GM23338 (cell line): ENCODE results near the gene NSUN3. TPM values are rescaled to one million over a fixed set of nuclear protein-coding genes. Genes with fewer than 3 reads are reported as not detected.

Experiments
- EZH2 ChIP-seq: fragments of 200-600 bp; sonication (generic); IDR thresholded peaks from one replicate; pipeline ENCODE4 v1.8.0; 2017; ENCODE audit warnings: antibody characterized with exemption, mild to moderate bottlenecking, low read depth; ENCODE audit not compliant: unreplicated experiment
- STAT1 ChIP-seq: IDR thresholded peaks from one replicate; pipeline ENCODE4 v1.6.1; 2016; ENCODE audit warnings: antibody characterized with exemption; ENCODE audit not compliant: unreplicated experiment
- ZNF462 ChIP-seq: fragments of 250-450 bp; sonication (Bioruptor Pico); IDR thresholded peaks from 2 replicates; pipeline ENCODE4 v1.5.0; 2020; ENCODE audit warnings: mild to moderate bottlenecking, moderate library complexity
- polyA plus RNA-seq: library from polyadenylated mRNA; unstranded; fragments of >200 nt; fragmentation: Nextera tagmentation; extraction: Ambion mirVana; gene quantifications from 2 replicates; pipeline ENCODE4 v1.2.1, GENCODE V29; 2016
- total RNA-seq: library from RNA; depleted of rRNA; stranded (reverse); fragments of >200 nt; shearing (Covaris generic); gene quantifications from 2 replicates; pipeline ENCODE4 v1.2.3, GENCODE V29; 2014
- TF ChIP-seq, protein P1 (sequence below): IDR thresholded peaks from one replicate; pipeline ENCODE4 v1.6.1; 2018; ENCODE audit warnings: antibody characterized with exemption; ENCODE audit not compliant: unreplicated experiment

Gene NSUN3
- total and polyA plus RNA-seq, 2 experiments from 2014 or later = 5.4 to 10.6 TPM

- TF ChIP-seq ZNF462 (CRISPR knock-in tag) = no peak
- TF ChIP-seq EZH2 = no peak
- TF ChIP-seq, protein P1, sequence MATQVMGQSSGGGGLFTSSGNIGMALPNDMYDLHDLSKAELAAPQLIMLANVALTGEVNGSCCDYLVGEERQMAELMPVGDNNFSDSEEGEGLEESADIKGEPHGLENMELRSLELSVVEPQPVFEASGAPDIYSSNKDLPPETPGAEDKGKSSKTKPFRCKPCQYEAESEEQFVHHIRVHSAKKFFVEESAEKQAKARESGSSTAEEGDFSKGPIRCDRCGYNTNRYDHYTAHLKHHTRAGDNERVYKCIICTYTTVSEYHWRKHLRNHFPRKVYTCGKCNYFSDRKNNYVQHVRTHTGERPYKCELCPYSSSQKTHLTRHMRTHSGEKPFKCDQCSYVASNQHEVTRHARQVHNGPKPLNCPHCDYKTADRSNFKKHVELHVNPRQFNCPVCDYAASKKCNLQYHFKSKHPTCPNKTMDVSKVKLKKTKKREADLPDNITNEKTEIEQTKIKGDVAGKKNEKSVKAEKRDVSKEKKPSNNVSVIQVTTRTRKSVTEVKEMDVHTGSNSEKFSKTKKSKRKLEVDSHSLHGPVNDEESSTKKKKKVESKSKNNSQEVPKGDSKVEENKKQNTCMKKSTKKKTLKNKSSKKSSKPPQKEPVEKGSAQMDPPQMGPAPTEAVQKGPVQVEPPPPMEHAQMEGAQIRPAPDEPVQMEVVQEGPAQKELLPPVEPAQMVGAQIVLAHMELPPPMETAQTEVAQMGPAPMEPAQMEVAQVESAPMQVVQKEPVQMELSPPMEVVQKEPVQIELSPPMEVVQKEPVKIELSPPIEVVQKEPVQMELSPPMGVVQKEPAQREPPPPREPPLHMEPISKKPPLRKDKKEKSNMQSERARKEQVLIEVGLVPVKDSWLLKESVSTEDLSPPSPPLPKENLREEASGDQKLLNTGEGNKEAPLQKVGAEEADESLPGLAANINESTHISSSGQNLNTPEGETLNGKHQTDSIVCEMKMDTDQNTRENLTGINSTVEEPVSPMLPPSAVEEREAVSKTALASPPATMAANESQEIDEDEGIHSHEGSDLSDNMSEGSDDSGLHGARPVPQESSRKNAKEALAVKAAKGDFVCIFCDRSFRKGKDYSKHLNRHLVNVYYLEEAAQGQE = no peak
- TF ChIP-seq STAT1 = no peak
Observed at GRCh38 chr3:94065819-94066480, 3.1 kb downstream of the NSUN3 start (continued).
